NCI-H2196 (cell line): Measurements from ENCODE around the gene DRAM1.
"Not testable (repeated sequence)": the region's sequence is repeated elsewhere in the genome, so short reads cannot be mapped to it uniquely, and the experiment has no call there.

Source experiments
- DNase-seq: peaks from one replicate; lab custom pipeline; 2025; ENCODE audit not compliant: unreplicated experiment; lab: John Stamatoyannopoulos, UW

DRAM1 gene

DNA sequence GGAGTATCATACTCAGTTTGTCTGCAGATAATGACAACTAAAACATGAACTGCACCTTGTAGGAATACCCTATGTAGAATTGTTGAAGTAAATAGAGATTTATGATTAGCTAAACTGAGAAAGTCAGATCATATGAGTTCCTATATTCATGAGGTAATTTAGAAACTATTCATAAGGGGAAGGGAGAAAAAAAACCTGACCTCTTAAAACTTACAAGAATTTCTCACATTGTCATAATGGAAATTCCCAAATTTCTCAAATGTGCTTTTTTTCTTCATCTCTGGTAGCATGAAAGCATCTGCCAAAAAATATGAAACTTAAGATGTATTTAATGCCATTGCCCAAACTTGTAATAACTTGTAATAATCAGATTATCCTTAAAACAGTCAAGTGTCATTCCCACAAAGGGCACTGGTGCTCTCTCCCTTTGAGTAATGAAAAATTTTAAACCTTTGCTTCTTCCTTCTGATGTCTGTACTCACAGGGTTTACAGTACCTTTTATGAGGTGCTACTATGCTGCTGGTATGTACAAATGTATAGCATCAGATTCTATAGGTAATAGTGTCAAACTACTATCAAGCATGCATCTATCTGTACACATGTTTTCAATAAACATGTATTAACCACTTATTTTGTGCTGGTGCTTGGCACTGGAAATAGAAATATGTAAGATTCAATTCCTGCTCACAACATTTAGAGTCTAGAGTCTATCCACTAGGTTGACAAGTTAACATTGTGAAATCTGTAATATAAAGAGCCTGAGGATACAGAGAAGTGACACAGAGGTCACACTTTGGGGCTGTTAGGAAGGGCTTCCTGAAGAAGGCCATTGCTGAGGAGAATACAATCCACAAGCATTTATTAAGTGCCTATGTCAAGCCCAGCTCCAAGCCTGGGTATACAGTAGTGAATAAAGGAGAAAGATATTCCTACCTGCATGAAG lies 17.4 kb upstream of the DRAM1 start:
- no peak for DNase-seq

DNA sequence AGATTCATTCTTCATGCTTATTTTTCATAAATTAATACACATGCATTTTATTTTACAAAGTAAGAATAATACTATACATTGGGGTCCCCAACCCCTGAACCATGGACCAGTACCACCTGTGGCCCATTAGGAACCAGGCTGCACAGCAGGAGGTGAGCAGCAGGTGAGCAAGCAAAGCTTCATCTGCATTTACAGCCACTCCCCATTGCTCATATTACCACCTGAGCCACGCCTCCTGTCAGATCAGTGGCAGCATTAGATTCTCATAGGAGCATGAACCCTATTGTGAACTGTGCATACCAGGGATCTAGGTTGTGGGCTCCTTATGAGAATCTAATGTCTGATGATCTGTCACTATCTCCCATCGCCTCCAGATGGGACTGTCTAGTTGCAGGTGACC lies 15.7 kb upstream of the DRAM1 start:
- DNase-seq = not testable (repeated sequence)

DNA sequence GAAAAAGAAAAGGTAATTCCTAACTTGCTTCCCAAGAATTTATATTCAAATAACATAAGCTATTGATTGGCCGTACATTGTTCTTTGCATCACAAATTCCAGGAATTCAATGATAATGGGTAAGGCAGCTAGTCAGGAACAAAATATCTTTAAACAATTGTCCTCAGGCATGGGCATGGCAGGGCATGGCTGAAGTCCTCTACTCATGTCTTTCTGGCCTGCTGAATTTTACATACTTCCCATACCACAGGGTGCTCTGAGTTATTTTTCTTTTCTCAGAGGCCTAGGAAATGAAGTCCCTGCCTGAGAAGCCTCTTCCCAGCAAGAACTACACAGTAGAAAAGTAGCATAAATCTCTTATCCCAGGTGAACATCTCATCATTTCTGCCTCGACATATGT lies 15.1 kb upstream of the DRAM1 start:
- no peak for DNase-seq

DNA sequence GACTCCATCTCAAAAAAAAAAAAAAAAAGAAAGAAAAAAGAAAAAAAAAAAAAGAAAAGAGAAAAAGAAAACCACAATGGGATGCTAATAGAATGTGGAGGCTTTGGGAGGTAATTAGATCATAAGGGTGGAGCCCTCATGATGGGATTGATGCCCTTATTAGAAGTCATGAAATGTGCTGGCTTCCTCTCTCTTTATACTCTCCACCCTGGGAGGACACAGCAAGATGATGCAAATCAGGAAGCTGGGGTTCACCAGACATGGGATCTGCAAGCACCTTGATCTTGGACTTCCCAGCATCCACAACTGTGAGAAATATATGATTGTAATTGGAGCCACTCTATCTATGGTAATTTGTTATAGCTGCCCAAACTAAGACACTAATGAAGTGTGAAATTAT lies 13.4 kb upstream of the DRAM1 start:
- DNase-seq = no peak

DNA sequence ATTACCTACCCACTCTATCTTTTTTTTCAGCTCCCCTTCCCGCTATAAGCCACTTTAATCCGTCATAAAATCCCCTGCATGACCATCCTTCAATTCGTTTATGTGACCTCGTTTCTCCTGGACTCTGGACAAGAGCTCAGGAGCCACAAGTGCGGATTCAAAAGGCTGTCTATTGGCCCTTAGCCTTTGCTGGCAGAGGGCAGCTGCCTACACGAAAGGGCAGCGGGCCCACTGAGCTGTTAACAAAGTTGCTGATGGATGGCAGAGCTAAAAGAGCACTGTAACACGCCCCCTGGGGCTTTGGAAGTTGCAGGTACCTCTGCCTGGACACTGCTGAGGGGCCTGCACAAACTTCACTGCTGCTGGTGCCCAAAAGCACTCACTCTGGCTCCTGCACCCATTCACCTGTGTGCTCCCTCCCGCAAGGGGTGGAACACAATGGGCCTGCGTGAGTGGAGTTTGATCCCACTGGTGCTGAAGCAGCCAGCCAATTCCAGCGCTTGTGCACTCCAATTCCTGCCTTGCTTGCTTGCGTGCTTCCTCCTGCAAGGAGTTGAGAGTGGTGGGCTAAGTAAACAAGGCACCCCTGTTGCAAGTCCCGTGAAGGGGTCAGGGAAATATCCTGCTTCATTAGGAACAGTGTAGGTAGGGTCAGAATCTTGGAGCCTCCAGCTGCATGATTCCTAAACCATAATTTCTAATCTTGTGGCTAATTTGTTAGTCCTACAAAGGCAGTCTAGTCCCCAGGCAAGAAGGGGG lies 10.6 kb upstream of the DRAM1 start:
- no peak for DNase-seq

DNA sequence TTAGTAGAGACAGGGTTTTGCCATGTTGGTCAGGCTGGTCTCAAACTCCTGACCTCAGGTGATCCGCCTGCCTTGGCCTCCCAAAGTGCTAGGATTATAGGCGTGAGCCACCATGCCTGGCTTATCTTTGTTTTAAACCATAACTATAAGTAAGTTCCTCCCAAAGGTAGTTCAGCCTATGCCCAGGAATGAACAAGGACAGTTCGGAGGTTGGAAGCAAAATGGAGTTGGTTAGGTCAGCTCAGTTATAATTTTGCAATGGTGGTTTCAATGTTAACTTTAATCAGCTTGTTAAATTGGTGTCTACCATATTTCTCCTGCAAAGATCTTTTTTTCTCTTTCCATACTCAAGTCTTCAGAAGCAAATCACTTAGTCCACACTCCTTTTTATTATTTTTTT lies 9.8 kb upstream of the DRAM1 start:
- DNase-seq = not testable (repeated sequence)

DNA sequence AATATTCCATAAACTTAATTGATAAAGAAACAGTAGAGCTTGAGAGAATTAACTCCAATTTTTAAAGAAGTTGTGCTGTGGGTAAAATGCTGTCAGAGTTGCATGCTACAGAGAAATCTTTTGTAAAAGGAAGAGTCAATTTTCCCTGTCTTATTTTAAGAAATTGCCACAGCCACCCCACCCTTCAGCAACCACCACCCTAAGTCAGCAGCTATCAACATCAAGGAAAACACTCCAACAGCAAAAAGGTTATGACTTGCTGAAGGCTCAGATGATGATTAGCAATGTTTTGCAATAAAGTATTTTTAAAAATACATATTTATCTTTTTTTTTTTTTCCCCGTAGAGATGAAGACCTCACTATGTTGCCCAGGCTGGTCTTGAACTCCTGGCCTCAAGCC lies 6.5 kb upstream of the DRAM1 start:
- no peak for DNase-seq

DNA sequence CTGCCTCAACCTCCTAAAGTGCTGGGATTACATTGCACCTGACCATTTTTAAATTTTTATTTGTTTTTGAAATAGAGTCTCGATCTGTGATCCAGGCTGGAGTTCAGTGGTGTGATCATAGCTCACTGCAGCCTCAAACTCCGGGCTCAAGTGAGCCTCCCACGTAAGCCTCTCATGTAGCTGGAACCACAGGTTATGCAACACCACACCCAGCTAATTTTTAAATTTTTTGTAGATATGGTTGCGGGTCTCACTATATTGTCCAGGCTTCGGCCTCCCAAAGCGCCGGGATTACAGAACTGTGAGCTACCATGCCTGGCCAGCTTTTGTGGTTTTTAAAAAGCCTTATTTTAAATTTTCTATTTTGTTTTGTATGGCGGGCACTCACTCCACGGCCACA lies 2.2 kb upstream of the DRAM1 start:
- no peak for DNase-seq

DNA sequence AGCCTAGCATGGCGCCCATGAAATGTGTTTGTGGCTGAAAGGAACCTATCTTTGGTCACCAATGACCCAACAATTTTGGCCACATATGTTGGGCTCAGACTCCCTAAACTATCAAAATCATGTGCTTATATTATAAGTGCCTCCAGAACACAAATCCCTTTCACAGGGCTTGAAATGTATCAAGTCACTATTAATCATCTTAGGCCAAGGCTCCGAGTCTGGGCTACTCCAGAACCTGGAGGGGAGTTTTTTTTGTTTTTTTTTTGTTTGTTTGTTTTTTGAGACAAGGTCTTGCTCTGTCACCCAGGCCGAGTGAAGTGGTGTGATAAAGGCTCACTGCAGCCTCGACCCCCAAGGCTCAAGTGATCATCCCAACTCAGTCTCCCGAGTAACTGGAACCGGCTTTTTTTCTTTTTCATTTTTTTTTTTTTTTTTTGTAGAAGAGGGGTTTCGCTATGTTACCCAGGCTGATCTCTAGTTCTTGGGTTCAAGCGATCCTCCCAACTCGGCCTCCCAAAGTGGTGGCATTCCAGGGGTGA lies 989 bp upstream of the DRAM1 start:
- no peak for DNase-seq

DNA sequence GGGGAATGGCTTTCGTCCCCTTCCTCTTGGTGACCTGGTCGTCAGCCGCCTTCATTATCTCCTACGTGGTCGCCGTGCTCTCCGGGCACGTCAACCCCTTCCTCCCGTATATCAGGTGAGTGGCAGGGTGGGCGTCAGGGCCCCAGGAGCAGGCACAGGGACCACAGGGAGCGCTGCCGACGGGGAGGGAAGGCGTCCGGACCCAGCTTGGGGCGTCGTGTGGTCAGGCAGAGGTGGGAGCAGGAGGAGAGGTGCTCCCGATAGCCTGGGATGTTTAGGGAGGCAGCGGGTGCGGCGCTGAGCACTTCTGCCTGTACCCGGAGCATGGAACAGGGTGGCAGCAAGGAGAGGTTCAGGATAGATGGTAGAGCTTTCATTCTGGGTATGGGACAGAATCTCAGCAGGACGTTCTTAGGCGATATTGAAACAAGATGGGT lies 444 bp downstream of the DRAM1 start:
- no peak for DNase-seq

DNA sequence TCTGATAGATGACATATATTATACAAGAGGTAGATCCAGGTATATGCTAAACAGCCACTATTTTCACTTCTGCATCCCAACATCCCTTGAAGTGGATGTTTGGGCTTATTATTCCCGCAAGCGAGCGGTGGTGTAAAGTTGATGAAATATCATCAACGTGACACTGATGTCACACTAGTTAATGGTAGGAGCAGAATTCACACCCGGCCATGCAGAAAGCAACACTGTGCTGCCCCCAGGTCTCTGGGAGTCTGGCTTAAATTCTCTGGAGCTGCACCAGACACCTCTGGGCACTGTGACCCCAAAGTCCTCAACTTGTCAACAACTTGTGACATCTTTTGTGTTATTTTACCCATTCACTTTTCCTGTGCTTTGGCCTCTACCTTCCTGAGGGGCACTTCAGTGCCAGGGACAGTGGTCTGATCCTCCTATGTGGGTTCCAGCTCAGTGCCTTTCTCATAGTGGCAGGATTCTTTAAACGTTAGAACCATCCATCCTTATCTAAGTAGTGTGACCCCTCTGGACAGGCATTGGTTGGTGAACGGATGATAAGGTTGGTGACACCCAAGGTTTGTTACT lies 952 bp downstream of the DRAM1 start:
- DNase-seq = no peak

DNA sequence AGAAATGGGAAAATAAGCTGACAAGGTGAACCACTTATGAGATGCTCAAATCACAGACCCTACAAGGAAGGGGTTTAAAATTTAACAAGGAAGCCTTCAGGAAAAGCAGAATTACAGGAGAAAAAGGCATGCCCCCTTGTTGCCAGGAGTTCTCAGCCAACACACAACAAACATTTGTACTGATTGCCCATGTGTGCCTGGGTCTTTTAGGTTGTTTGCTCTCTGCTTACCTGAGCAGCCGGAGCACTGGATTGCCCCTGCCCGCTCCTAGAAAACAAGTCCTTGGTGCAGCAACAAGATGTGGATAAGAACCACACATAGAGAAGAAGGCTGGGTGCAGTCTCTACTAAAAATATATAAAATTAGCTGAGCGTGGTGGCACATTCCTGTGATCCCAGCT lies 3.4 kb downstream of the DRAM1 start:
- no peak for DNase-seq

DNA sequence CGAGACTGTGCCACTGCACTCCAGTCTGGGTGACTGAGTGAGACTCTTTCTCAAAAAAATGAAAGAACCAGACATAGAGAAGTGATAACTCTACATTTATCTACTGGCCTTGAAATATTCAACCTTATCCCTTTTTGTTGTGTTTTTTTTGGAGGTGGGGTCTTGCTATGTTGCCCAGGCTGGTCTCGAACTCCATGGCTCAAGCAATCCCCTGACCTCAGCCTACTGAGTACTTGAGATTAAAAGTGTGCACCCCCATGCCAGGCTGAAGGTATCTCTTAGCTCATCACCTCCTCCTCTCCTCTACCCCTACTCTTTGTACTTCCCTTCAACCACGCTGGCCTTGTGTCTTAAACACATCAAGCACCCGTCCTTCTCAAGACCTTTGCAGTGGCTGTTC lies 3.8 kb downstream of the DRAM1 start:
- DNase-seq = no peak

DNA sequence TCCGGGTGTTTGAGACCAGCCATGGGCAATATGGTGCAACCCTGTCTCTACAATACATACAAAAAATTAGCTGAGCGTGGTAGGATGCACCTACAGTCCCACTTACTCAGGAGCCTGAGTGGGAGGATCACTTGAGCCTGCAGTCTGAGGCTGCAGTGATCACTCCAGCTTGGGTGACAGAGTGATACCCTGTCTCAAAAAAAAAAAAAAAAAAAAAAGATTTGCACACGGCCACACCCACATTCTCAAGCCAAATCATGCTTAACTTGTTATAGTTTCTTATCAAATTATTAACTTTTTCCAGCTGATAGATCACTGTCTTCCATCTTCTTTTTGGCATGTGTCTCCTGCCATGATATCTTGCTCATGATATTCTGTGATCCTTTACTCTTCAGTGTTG lies 6.8 kb downstream of the DRAM1 start:
- no peak for DNase-seq

DNA sequence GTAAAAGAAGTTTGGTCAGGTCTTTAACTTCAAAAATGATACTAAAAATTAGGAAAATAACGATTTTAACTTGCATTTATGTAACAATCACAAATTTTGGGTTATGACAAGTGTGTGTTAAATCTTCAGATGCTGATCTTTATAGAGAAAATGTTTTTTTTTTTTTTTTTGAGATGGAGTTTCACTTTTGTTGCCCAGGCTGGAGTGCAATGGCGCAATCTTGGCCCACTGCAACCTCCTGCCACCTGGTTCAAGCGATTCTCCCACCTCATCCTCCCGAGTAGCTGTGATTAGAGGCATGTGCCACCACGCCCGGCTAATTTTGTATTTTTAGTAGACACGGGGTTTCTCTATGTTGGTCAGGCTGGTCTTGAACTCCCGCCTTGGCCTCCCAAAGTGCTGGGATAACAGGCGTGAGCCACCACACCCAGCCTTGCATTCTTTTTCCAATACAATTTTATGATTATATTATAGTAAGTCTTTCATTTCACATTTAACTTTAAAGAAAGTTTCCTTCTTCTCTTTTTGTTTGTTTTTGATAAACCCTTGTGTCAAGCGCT lies 7.5 kb downstream of the DRAM1 start:
- DNase-seq = not testable (repeated sequence)

DNA sequence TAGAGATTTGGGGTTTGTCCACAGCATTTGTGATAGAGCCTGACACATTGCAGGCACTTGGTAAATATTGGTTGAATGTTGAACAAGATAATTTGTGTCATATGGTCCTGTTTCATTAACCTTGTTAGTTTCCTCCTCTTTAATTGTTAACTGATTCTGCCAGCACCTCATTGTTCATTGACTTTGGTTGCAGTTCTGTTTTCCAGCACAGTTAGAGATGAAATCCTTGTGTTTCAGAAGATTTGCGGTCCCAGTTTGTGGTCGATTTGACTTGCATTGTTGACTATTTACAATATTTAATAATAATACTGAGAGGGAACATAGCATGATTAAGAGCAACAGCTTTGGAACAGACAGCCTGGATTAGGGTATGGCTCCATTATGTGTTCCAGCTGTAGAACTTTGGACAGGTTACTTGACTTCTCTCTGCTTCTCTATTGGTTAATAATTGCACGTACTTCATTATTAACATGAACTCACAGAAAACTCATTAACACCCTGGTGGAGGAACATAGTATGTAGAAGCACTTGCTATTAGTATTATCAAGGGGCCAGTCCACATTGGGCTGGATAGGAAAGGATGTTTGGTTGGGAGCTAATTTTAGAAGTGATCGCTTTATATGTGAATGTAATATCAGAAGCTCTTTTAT lies 8.7 kb downstream of the DRAM1 start:
- DNase-seq = no peak

DNA sequence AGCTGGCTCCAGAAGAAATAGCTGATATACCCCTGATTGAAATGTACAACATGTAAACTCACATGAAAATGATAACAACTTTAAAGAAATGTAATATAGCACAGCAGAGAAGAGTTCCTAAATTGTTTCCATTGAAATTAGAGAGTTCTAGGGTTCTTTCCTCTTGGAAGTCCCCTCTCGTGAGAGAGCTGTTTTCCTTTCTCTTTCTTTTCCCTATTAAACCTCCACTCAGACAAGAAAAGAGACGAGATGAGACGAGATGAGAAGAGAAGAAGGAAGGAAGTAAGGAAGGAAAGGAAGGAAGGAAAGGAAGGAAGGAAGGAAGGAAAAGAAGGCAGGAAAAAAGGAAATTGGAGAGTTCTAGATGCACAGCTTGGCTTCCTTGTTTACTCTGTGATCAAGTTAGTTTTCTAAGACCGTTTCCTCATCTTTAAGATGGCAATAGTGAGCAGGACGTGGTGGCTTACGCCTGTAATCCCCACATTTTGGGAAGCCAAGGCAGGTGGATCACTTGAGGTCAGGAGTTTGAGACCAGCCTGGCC lies 11.9 kb downstream of the DRAM1 start:
- no peak for DNase-seq

DNA sequence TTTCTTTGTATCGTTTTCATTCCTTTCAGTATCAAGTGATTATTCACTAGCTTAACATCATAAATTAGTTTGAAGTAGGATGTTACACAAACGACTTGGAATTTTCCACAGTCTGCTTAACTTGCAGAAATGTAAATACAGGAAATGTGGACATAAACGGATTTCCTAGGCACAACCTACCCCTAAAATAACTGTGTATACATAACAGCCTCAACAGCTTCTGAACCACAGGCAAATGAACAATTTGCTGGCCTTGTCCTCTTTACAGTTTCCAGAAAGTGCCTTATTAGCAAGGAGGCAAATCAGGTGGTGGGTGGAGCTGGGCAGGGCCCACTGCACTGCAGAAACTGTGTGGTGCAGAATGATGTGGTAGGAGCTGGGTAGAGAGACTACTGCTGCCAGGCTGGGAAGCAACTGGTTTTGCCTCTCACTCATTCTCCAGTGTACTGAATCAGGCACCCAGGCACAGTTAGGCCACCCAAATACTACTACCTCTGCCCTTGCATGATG lies 14.1 kb downstream of the DRAM1 start:
- no peak for DNase-seq

DNA sequence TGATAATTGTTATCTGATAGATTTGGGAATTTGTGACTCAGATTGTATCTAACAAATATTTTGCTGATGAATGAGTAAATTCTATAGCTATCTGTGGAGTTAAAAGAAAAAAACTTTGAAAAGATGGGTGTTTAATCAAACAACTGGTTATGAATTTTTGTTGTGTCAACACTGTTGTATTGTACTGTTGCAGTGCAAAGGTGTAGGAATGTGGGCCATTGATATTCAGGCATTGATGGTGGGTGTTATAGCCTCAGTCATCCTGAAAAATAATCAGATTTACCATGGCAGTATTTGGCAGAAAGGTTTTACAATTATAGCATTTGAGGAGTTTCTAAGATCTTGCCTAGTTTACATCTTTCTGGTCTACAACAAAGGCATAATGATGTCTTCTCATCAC lies 15.4 kb downstream of the DRAM1 start:
- no peak for DNase-seq

DNA sequence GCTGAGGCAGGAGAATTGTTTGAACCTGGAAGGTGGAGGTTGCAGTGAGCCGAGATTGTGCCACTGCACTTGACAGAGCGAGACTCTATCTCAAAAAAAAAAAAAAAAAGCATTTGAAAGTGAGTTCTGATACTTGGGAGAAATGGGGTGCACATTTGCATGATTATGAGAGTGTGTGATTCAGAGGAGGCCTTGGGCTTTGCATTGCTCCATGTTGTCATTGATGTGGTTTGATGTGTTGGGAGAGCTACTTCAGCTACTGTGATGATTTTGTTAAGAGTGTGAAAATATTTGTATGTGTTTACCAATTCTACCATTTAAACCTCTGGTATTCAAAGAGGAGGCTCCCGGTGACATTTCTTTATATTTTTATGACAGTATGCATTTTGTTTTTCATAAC lies 24.4 kb downstream of the DRAM1 start:
- no peak for DNase-seq
